SU-DHL-6 (cell line): Measurements from ENCODE around the gene TECTA.
"Not testable (repeated sequence)": the region's sequence is repeated elsewhere in the genome, so short reads cannot be mapped to it uniquely, and the experiment has no call there.

Source experiments
- H2AFZ ChIP-seq: fragments of 200-600 bp; sonication (generic); 2 replicates; pipeline ENCODE4 v1.6.1; 2014; ENCODE audit warnings: low read depth, mild to moderate bottlenecking, moderate library complexity, mixed read lengths, antibody characterized with exemption, low read length; ENCODE audit not compliant: severe bottlenecking
- H3F3A ChIP-seq: fragments of 200-600 bp; shearing (Covaris generic); 2 replicates; pipeline ENCODE4 v1.6.0; 2016; ENCODE audit warnings: antibody characterized with exemption, mild to moderate bottlenecking; ENCODE audit not compliant: insufficient read depth
- H3K27ac ChIP-seq: fragments of 200-600 bp; sonication (generic); 2 replicates; pipeline ENCODE4 v1.5.1; 2016; ENCODE audit warnings: low read depth, mild to moderate bottlenecking, low read length, moderate library complexity, mixed read lengths
- H3K27me3 ChIP-seq: fragments of 200-600 bp; sonication (generic), shearing (Covaris generic); 2 replicates; pipeline ENCODE4 v1.6.0; 2014; ENCODE audit warnings: mild to moderate bottlenecking, low read length
- H3K36me3 ChIP-seq: fragments of 200-600 bp; sonication (generic); 2 replicates; pipeline ENCODE4 v1.6.1; 2014; ENCODE audit warnings: mild to moderate bottlenecking, low read length, mixed read lengths
- H3K4me2 ChIP-seq: fragments of 300-600, 200-600 bp; shearing (Covaris generic), sonication (generic); 2 replicates; pipeline ENCODE4 v1.6.0; 2014; ENCODE audit warnings: low read length, low read depth, mild to moderate bottlenecking; ENCODE audit not compliant: poor library complexity, severe bottlenecking
- H3K4me3 ChIP-seq: fragments of 200-600 bp; sonication (generic); 2 replicates; pipeline ENCODE4 v1.5.1; 2014; ENCODE audit warnings: antibody characterized with exemption, low read length, mild to moderate bottlenecking, mixed read lengths; ENCODE audit not compliant: insufficient read depth, poor library complexity, severe bottlenecking
- H3K79me2 ChIP-seq: fragments of 200-600 bp; sonication (generic); 2 replicates; pipeline ENCODE4 v1.6.1; 2014; ENCODE audit warnings: mild to moderate bottlenecking, low read length, moderate library complexity; ENCODE audit not compliant: insufficient read depth
- H3K9ac ChIP-seq: fragments of 200-600 bp; sonication (generic); 2 replicates; pipeline ENCODE4 v1.7.0; 2014; ENCODE audit warnings: mild to moderate bottlenecking, low read length
- H3K9me2 ChIP-seq: fragments of 200-600 bp; sonication (generic); replicated peaks from 2 replicates; pipeline ENCODE4 v1.6.1; 2014; ENCODE audit warnings: low read length; ENCODE audit not compliant: insufficient read depth
- H3K9me3 ChIP-seq: fragments of 200-600 bp; sonication (generic); 2 replicates; pipeline ENCODE4 v1.6.1; 2014; ENCODE audit warnings: low read length, mixed read lengths; ENCODE audit not compliant: insufficient read depth
- H4K20me1 ChIP-seq: fragments of 200-600 bp; sonication (generic); 2 replicates; pipeline ENCODE4 v1.6.1; 2014; ENCODE audit warnings: low read depth, mild to moderate bottlenecking, antibody characterized with exemption, low read length, moderate library complexity, mixed read lengths
- EZH2phosphoT487 ChIP-seq: fragments of 200-600 bp; sonication (generic), shearing (Covaris generic); conservative IDR thresholded peaks from 2 replicates; pipeline ENCODE4 v1.6.1; 2018; ENCODE audit warnings: mild to moderate bottlenecking, antibody characterized with exemption, low read length, moderate library complexity, mixed read lengths
- TF ChIP-seq, protein P1 (sequence below): fragments of 200-600 bp; sonication (generic); IDR thresholded peaks from one replicate; pipeline ENCODE4 v1.5.1; 2017; ENCODE audit warnings: antibody characterized with exemption, mild to moderate bottlenecking, low read length, moderate library complexity; ENCODE audit not compliant: insufficient read depth, poor library complexity, severe bottlenecking

The TECTA gene

DNA sequence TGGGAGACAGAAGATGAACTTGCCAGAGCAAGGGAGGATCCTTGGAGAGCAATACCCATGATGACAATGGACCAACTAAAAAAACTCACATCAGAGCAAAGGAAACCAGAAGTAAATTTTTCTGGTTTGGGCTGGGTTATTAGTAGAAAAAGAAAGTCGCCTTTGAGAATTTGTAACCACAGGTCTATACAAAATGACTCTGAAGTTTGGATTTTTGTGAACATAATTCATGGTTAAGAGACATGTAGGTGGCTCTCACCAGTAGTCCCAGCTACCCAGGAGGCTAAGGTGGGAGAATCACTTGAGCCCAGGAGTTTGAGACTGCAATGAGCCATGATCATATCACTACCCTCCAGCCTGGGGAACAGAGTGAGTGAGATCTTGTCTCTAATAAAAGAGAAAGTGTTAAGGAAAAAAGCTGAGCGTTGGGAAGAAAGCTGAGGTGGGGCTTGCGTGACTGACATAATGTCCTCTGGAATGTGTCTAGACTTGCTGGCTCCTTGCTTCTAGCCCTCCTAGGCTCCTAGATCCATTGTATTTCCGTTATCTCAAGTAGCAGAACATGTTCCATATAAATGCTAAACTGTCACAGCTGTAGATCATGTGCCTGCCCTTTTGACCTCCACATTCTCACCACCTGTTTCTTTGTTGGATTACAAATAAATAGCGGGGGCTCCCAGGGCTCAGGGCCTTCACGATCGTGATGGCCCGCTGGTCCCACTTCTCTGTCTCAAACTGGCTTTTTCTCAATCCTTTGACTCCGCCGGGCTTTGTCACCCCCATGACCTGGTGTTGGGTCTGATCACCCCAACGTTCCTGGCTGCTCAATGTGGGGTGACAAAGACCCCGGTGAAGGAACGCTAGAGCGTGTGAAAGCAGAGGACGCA, 135.3 kb downstream of the TECTA start:
- H2AFZ ChIP-seq = no peak overlapping the region
- H3F3A ChIP-seq = no peaks in the 10 kb centered on the region
- no peaks in the 10 kb centered on the region for H3K9me3 ChIP-seq
- peak overlapping the region; percentile 37 for H3K4me2 ChIP-seq
- no peak overlapping the region for H3K9ac ChIP-seq
- H3K36me3 ChIP-seq = no peaks in the 10 kb centered on the region
- no peaks in the 10 kb centered on the region for H3K9me2 ChIP-seq
- no peak for TF ChIP-seq EZH2phosphoT487
- TF ChIP-seq, protein P1, sequence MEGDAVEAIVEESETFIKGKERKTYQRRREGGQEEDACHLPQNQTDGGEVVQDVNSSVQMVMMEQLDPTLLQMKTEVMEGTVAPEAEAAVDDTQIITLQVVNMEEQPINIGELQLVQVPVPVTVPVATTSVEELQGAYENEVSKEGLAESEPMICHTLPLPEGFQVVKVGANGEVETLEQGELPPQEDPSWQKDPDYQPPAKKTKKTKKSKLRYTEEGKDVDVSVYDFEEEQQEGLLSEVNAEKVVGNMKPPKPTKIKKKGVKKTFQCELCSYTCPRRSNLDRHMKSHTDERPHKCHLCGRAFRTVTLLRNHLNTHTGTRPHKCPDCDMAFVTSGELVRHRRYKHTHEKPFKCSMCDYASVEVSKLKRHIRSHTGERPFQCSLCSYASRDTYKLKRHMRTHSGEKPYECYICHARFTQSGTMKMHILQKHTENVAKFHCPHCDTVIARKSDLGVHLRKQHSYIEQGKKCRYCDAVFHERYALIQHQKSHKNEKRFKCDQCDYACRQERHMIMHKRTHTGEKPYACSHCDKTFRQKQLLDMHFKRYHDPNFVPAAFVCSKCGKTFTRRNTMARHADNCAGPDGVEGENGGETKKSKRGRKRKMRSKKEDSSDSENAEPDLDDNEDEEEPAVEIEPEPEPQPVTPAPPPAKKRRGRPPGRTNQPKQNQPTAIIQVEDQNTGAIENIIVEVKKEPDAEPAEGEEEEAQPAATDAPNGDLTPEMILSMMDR = no peak
- no peaks in the 10 kb centered on the region for H4K20me1 ChIP-seq
- H3K27ac ChIP-seq = no peak overlapping the region
- no peaks in the 10 kb centered on the region for H3K27me3 ChIP-seq
- H3K4me3 ChIP-seq = no peak overlapping the region
- no peaks in the 10 kb centered on the region for H3K79me2 ChIP-seq

GRCh38 chr11:121237247-121237646, 136.2 kb downstream of the TECTA start:
- H4K20me1 ChIP-seq, H3K27ac ChIP-seq, H3K9ac ChIP-seq: not testable (repeated sequence)

GRCh38 chr11:121237686-121238658, 136.9 kb downstream of the TECTA start:
- H3K4me3 ChIP-seq = no peak overlapping the region
- H3K27me3 ChIP-seq = no peaks in the 10 kb centered on the region
- H3K9ac ChIP-seq = no peak overlapping the region; the same call in 1 of the 2 replicates
- TF ChIP-seq EZH2phosphoT487 = no peak
- TF ChIP-seq, protein P1 = no peak
- no peaks in the 10 kb centered on the region for H3K79me2 ChIP-seq
- no peak overlapping the region for H3K27ac ChIP-seq
- no peaks in the 10 kb centered on the region for H3K9me2 ChIP-seq
- H2AFZ ChIP-seq = peak overlapping the region; percentile 38
- H3F3A ChIP-seq = no peaks in the 10 kb centered on the region
- no peaks in the 10 kb centered on the region for H3K9me3 ChIP-seq
- peak overlapping the region; percentile 37 for H3K4me2 ChIP-seq
- H3K36me3 ChIP-seq = no peaks in the 10 kb centered on the region
- H4K20me1 ChIP-seq = no peaks in the 10 kb centered on the region; the same call in 1 of the 2 replicates

More at GRCh38 chr11:121237247-121237646, 136.2 kb downstream of the TECTA start:
- not testable (repeated sequence) for H3K4me3 ChIP-seq, H3K9me3 ChIP-seq, H3F3A ChIP-seq, H3K36me3 ChIP-seq, H3K79me2 ChIP-seq, H3K27me3 ChIP-seq, H3K9me2 ChIP-seq
- peak overlapping the region; percentile 38 for H2AFZ ChIP-seq
- peak overlapping the region; percentile 37 for H3K4me2 ChIP-seq
